GM06990 (cell line): ENCODE data around the gene GART.

Source experiments
- DNase-seq: peaks from one replicate; pipeline ENCODE4 v3.0.0-alpha.2; 2011; ENCODE audit not compliant: insufficient read length; ENCODE audit errors: extremely low read depth
- H3K27me3 ChIP-seq: replicated peaks from 2 replicates; pipeline ENCODE4 v1.6.0; 2011; ENCODE audit warnings: low read length; ENCODE audit not compliant: control insufficient read depth, insufficient read depth
- H3K36me3 ChIP-seq: 2 replicates; pipeline ENCODE4 v1.5.1; 2011; ENCODE audit warnings: low read length; ENCODE audit not compliant: control insufficient read depth, insufficient read depth
- H3K4me3 ChIP-seq: replicated peaks from 2 replicates; pipeline ENCODE4 v1.5.1; 2011; ENCODE audit warnings: low read depth, mild to moderate bottlenecking, control low read depth, low read length
- TF ChIP-seq, protein P1 (sequence below): IDR thresholded peaks from 2 replicates; pipeline ENCODE4 v1.5.1; 2011; ENCODE audit warnings: low read length, control low read depth, mild to moderate bottlenecking, inconsistent platforms; ENCODE audit not compliant: insufficient read depth, poor library complexity, severe bottlenecking

Gene GART

DNA sequence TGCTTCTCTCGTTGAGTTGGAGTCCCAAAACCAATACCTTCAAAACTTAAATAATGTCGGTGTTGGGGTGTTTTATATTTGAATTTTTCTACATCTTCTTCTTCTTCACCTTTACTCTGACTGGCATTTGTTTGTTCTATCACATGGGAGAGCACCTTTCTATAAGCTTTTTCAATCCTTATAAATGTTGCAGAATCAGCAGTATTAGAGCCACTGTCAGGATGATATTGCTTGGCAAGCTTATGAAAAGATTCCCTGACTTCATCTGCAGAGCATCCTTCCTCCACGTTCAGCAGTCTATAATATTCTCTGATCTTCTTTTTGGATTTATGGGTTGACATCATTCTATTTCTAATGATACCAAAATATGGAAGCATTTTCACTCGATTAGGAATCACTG, 53.0 kb downstream of the GART start:
- H3K36me3 ChIP-seq = no peaks in the 10 kb centered on the region
- TF ChIP-seq, protein P1, sequence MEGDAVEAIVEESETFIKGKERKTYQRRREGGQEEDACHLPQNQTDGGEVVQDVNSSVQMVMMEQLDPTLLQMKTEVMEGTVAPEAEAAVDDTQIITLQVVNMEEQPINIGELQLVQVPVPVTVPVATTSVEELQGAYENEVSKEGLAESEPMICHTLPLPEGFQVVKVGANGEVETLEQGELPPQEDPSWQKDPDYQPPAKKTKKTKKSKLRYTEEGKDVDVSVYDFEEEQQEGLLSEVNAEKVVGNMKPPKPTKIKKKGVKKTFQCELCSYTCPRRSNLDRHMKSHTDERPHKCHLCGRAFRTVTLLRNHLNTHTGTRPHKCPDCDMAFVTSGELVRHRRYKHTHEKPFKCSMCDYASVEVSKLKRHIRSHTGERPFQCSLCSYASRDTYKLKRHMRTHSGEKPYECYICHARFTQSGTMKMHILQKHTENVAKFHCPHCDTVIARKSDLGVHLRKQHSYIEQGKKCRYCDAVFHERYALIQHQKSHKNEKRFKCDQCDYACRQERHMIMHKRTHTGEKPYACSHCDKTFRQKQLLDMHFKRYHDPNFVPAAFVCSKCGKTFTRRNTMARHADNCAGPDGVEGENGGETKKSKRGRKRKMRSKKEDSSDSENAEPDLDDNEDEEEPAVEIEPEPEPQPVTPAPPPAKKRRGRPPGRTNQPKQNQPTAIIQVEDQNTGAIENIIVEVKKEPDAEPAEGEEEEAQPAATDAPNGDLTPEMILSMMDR = no peak
- H3K4me3 ChIP-seq = no peak overlapping the region
- H3K27me3 ChIP-seq = no peaks in the 10 kb centered on the region
- DNase-seq = no peak

DNA sequence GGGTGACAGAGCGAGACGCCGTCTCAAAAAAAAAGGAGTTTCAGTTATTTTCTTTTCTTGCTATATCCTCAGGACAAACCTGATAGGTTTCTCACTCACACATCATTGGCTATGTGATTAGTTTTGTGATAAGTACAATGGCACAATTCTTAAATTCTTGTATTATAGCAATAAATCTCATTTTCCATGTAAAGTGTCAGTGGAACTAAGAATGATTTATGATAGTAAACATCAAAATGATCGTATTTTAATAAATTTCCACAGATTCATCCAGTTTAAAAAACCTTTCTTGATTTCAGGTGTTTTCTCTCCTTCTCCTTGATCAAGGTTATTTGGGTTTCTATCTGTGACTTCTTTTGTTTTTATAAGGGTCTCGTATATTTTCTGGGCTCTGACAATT, 53.9 kb downstream of the GART start:
- TF ChIP-seq, protein P1 = no peak
- Histone ChIP-seq H3K27me3 (no peaks in the 10 kb centered on the region), H3K36me3 (no peaks in the 10 kb centered on the region), H3K4me3 (no peak overlapping the region)
- no peak for DNase-seq

DNA sequence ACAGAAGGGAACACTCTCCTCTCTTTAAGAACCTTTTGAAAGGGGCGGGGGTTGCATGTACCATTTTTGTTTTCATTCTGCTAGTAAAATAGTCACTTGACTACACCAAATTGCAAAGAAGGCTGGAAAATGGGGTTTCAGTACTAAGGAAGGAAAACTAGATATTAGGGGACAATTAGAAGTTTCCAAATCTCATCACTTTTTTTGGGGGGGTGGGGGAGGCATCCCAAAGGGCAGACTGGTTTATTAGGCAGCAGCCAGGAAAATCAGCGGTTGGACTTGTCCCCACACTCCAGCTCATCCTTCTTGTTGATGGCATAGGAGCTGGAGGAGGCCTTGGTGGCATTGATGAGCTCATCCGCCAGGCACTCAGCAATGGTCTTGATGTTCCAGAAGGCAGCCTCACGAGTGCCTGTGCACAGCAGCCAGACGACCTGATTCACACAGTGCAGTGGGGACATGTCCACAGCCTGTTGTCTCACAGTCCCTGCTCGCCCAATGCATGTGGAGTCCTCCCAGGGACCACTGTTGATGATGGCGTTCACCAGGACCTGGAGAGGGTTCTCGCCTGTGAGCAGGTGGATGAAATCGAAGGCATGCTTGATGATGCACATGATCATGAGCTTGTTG, 60.5 kb downstream of the GART start:
- no peaks in the 10 kb centered on the region for H3K27me3 ChIP-seq
- DNase-seq = no peak
- TF ChIP-seq, protein P1 = no peak
- H3K4me3 ChIP-seq = no peak overlapping the region
- H3K36me3 ChIP-seq = no peaks in the 10 kb centered on the region

DNA sequence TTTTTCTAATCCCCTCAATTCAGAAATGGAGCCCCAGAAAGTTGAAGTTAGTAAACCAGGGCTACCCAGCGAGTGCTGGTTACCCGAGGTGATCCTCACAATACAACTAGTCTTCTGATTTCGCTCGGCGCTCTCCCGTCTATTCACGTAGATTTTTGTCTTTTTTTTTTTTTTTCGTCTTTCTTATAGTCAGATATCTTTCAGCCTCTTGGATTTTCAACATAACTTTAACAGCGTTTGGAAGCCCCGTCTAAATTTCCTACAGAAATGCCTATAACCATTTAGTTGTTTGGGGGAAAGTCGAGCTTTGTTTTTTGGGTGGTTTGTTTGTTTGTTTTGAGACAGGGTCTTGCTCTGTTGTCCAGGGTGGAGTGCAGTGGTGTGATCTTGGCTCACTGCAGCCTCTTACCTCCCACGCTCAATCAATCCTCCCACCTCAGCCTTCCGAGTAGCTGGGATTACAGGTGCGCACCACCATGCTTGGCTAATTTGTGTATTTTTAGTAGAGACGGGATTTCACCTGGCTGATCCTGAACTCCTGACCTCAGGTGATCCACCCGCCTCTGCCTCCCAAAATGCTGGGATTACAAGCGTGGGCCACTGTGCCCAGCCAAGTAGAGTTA, 61.3 kb downstream of the GART start:
- Histone ChIP-seq H3K36me3 (no peaks in the 10 kb centered on the region), H3K27me3 (no peaks in the 10 kb centered on the region), H3K4me3 (peak overlapping the region; percentile 86)
- no peak for DNase-seq
- TF ChIP-seq, protein P1 = no peak

DNA sequence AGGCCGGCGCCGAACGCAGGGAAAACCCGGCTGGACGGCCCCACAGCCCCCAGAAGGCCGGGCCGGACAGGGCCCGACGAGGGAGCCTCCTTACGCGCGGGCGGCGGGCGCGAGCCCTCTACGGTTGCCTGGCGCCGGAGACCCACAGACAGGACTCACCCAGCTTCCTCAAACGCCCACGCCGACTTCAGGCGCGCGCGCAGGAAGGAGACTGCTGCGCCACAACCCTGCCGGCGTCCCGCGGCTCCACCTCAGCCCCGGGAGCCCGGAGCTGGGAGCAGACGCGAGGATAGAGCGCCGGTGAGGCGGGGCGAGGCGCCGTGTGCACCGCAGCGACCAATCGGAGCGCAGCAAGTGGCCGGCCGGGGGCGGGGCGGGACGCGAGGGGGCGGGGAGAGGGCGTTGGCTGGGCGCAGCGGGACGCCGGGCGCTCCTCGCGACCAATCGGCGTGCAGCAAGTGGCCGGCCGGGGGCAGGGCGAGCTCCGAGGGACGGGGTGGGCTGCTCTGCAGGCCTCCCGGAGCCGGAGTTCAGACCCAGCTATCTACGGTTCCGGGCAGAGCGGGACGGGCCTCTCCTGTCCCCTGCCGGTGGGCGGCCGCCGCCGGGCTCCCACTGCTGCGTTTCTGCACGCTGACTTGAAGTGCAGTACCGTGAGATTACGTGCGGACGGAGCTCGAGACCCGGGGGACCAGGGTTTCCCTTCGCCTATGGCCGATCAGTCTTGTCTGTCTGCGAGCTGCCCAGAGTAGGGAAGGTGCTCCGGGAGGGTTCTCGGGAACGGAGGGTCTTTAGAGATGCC, 62.0 kb downstream of the GART start, which contains the start of gene TMEM50B:
Gene TMEM50B, minus strand, starts transcription at position 296 of the 802 bp plus-strand sequence. CDS start 11,089 bp downstream, outside the sequence.
- Histone ChIP-seq H3K4me3 (peak within 1 kb of the TSS; percentile 86), H3K36me3 (no peaks in the 10 kb centered on the region), H3K27me3 (no peaks in the 10 kb centered on the region)
- peak; percentile 98 for DNase-seq
- TF ChIP-seq, protein P1 = peak; percentile 53
